HG03039 (cell line): ENCODE results near the gene MAPK8IP2.
"Not testable (repeated sequence)": the region's sequence is repeated elsewhere in the genome, so short reads cannot be mapped to it uniquely, and the experiment has no call there.

Experiments
- ATAC-seq: cut with Tn5 transposase; IDR thresholded peaks from one replicate; pipeline ENCODE4 v1.9.1; 2021; ENCODE audit warnings: mild to moderate bottlenecking, moderate library complexity; ENCODE audit not compliant: unreplicated experiment

The MAPK8IP2 gene

DNA sequence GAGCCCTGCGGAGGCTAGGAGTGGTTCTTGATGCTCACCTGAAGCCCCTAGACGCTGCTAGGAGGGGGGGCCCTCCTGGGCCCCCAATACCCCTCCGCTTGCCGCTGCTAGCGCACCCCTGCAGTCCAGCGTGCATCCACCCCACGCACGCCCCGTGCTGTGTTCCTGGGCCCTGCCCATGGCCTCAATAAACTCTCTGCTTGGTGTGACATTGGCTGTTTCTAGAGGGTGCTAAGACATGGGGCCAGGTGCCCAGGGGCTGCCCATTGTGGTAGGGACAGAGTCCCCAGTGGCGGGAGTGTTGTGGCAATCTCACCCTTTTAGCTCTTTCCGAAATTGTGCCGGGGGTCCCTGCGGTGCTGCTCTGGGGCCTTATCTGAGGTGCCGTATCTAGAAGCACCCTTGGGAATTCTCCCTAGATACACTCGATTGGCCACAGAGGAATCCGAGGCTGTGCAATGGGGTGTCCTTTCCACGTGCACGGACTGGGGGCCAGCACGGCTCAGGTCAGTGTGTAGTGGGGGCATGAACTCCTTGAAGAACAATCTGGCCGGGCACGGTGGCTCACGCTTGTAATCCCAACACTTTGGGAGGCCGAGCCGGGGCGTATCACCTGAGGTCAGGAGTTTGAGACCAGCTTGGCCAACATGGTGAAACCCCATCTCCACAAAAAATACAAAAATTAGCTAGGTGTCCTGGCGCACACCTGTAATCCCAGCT, 10.9 kb downstream of the MAPK8IP2 start:
- ATAC-seq = no peak

DNA sequence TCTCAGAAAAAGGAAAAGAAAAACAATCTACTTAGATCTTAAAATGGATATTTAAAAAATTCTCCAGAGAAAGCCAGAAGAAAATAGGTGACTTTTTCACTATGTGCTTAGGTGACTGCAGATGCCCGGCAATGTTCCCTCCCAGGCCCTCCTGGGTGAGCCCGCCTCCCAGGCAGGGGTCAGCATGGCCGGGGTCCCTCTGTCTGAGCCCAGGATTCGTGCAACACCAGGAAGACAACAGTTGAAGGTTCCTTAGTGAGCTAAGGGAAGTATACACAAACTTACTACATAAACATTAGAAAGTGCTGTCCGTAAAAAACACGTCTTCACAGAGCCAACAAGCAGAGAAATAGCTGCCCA, 11.6 kb downstream of the MAPK8IP2 start:
- ATAC-seq = no peak

DNA sequence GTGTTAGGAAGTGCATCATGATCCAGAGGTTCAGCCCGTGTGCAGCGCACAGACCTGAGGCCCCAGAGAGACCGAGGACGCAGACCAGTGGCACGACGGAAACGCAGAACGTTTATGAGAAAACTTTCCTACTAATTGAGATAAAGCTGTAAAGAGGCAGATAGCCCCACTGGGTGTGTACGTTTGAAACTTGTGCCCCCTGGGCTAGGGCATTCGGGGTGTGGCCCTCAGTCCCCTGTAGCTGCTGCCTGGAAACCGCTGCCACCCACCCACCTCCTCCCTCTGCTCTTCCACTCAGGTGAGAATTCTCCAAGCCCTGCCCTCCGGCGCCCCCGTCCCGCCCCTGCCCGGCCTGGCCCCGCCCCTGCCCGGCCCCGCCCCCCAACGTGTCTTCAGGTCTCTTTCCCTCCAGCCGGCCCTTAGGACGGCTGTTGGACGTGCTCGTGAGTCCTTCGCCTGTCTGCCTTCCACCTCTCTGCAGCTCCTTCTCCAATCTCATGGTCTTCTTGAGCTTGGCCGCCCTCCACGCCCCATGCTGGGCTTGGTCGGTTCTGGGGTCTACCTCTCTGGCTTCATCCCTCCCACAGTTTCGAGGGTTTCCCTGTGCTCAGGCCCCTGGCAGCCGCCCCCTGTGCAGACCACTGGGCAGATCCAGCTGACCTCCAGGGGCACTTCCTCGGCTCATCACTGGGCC, 12.1 kb downstream of the MAPK8IP2 start:
- ATAC-seq = no peak

DNA sequence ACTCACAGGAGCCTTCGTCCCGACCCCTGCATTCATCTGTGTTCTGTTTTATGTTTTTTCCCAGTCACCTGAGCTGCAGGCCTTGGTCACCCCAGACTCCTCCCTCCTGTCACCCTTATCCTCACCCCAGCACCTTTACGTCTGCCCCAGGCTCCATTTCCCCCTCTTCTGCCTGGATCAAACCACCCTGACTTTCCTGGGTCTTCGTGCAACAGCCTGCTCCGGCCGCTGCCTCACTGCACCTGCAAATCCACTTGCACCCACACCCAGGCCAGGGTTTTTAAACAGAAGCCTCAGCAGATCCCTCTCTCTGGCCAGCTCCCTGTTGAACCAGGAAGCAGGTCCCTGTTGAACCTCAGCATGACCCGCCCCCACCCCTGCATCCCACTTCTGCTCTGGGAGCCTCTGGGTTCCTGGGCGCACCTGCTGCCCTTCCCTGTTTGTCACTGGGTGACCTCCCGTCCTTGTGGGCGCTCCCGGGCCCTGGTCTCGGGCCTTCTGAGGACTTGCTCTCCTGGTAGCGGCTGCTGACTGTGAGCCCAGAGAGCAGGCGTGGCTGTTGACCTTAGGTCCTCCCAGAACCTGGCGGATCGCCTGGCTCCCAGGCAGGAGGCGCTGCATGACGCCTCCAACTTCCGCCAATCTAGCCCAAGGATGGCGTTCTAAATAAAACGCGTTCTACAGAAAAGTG, 12.8 kb downstream of the MAPK8IP2 start:
- no peak for ATAC-seq

DNA sequence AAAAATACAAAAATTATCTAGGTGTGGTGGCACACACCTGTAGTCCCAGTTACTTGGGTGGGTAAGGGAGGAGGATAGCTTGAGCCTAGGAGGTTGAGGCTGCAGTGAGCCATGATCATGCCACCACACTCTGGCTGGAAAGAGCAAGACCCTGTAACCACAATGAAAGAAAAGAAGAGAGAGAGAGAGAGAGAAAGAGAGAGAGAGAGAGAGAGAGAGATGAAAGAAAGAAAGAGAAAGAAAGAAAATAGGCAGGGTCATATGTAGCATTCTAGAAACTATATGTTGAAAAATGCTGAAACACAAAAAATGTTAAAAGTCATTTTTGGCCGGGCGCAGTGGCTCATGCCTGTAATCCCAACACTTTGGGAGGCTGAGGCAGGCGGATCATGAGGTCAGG, 13.7 kb downstream of the MAPK8IP2 start:
- ATAC-seq = not testable (repeated sequence)

DNA sequence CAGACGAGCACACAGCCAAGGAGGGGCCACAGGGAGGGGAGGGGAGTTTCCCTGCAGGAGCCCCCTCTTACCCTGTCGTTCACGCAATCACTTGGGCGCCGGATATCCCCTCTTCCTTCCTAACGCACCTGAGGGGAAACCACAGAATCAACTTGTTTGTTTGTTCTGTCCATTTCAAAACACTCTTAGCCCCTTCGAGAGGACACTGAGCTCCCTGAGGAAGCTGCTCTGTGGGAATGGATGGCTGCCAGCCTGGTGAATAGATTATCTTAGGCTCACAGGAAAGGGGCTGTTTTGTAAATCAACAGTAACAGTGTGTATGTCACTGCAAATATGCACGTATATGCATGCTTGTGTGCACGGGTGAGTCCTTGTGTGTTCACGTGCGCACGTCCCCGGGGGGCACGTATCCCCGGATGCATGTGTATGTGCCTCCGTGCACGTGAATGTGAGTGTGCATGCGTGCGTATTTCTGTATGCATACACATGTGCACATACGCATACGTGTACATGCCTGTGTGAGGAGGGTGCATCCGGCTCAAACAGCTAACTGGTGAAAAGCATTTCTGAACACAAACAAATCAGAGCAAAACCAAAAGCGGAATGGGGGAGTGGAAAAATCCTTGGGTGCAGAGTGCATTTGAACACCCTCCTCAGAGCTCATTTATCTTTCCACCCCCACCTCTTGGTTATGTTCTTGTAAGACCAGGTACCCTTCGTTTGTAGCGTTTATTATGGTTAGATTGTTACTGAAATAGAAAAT, 20.2 kb downstream of the MAPK8IP2 start:
- ATAC-seq = peak; percentile 60

DNA sequence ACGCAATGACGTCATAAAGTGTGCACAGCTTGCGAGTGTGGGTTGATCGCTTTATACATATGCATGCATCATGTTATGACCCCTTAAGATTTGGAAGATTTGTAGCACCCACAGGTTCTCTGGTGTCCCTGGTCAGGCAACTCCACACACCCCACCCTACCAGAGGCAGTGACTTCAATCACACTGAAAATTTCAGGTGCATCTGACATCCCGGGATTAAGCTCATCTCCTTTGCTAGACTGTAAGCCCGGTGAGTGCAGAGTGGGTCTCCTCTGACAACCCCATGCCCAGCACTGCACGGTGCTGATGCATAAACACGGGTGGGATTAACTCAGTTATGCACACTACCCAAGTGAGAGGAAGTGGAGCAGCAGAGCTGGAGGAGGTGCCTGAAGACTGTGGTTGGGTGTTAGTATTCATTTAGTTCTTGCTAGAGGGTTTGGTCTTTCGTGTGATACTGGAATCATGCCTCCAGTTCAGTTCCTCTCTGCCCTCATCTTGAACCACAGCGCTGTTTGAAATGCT, 20.8 kb downstream of the MAPK8IP2 start:
- ATAC-seq = no peak

DNA sequence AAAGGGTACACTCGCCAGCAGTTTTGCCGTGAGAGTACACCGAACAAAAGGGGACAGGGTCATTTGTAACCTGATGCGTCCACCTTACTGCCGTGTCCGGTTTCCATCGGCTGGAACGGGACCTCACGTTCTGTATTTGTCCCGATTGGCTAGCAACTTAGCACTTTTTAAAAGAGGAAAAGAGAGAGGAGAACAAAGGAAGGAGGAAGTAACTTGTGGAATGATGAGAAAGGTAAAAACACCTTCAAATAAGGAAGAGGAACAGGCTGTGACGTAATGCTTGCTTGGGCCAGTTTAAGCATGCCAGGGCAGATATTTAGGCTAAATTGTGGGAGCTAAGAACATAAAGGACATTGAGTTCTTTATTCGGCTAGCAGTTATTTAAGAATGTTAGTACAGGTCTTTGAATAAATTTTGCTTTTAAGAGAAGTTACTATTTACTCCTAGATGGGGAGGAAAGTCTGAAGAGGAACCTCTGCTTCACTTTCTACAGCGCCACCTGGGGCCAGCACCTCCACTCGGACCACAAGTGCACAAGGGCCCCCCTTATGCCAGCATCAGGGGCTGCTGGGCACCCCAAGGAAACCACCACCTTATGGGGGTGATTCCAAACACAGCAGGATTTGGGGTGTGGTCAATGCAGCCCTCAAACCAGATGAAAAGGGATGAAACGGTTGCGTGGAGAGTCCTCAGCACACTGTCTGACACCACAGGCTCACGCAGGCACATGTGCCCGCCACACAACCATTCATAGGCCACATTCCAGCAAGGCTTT, 21.5 kb downstream of the MAPK8IP2 start:
- no peak for ATAC-seq

DNA sequence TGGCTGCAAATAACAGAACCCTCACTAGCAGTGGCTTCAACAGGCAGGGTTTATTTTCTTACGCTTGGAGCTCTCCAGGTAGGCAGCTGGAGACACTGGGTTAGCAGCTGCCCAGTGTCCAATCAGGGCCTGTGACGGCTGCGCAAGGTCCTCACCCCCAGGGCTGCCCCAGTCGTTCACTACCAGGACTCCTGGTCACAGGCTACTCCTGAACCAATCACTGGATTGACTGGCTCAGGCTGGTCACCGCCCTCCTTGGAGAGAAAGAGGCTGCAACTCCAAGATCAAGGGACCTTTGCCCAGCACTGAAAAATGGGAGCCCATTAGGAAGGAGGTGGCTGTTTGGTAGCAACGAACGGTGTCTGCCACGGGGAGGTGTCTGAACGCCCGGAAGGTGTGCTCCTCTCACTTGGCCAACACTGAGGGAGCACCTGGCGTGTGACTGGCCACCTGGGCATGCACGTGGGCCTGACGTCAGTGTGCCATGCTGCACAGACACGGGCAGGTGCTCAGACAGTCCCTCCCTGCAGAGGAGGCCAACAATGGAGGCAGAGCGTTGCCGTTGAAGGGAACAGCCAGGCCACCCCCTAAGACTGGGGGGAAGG, 22.2 kb downstream of the MAPK8IP2 start:
- no peak for ATAC-seq

DNA sequence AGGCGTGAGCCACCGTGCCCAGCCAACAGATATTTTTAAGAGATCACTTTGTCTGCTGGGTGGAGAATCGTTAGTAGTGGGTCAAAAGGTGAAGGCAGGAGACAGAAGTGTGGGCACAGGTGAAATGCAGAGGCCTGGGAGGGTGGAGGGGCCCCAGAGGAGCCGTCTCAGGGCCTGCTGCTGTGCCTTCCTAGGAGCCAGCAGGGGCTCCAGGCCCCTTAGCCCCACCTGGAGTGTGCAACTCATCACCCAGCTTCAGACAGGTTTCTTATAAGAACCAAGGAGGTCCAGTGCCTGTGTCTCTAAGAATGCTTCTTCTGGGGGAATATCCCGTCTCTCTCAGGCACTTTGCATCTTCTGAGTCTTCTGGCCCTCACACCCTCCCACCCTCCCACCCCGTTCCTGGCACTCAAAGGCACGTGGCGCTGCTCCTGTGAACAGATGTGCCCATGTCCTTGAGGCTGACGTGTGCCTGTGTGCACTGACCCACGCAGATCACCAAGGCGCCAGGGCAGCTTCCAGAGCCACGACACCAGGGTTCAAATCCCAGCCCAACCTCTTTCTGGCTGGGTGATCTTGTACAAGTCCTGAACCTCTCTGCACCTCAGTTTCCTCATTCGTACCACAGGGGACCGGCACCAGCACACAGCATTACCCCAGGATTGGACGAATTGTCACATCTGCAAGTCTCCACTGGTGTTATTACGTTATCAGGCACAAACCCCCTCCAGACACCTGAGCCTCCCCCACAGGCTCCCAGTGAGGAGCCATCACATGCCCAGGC, 23.9 kb downstream of the MAPK8IP2 start:
- no peak for ATAC-seq

DNA sequence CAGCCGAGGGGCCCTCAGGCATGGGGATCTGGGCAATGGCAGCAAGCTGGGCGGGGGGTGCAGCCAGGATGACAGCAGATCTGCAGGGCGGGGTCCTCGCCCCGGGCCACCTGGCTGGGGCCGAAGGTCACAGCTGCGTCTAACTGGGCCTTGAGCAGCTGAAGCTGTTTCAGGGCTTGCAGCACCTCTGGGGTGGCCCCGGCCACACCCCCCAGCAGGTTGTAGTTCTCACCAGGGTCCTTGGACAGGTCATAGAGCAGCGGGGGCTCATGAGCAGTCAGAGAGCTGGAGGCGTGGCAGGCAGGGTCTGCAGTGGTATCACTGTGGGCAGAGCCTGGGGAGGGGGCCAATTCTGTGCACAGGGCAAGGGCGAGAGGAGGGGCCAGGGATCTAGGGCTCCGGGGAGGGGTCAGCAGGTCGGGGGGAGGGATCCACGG, 24.6 kb downstream of the MAPK8IP2 start:
- no peak for ATAC-seq

DNA sequence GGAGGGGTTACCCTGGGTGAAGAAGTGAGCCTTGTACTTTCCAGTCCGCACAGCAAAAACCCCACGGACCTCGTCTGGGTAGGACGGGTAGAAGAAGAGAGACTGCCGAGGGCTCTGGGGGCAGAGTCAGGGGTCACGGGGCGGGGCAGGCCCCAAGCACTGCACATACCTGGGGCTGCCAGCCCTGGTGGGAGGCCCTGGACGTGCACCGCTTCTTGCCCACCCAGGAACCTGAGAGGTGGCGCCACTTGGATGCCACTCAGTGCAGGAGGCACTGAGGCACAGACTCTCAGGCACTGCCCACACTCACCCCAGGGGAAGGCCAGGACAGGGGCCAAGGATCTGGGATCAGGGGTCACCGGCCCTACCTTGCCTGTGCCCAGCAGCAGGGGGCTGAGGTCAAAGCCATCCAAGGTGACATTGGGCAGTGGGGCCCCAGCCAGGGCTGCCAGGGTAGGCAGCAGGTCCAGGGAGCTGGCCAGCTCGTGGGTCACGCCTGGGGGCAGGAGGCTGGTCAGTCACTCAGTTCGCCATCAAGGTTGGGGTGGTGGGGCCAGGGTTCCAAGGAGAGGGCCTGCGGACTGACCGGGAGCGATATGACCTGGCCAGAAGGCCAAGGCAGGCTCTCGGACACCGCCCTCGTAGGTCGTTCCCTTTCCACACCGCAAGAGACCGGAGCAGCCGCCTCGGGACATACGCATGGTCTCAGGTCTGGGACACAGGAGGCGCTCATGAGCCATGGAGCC, 25.1 kb downstream of the MAPK8IP2 start:
- no peak for ATAC-seq

DNA sequence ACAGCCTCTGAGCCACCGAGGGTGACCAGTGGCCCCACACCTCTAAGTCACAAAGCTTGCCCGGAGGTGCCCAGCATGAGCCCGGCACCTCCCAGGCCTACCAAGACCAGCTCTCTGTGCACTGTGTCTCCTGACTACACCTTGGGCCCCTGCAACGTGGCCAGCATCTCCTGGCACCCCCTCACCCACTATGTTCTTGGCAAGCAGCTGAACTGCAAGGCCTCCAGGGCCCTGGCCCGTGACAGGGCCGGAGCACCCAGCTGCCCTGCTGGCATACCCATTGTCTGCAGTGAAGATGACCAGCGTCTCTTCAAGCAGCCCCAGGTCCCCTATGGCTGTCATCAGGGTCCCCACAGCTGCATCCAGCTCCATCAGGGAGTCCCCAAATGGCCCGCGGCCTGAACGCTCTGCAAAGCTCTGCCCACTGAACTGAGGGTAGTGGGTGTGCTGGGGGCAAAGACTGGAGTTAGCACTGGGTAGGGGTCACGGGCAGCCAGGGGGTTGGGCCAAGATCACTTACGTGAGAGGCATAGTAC, 25.8 kb downstream of the MAPK8IP2 start:
- ATAC-seq = no peak

DNA sequence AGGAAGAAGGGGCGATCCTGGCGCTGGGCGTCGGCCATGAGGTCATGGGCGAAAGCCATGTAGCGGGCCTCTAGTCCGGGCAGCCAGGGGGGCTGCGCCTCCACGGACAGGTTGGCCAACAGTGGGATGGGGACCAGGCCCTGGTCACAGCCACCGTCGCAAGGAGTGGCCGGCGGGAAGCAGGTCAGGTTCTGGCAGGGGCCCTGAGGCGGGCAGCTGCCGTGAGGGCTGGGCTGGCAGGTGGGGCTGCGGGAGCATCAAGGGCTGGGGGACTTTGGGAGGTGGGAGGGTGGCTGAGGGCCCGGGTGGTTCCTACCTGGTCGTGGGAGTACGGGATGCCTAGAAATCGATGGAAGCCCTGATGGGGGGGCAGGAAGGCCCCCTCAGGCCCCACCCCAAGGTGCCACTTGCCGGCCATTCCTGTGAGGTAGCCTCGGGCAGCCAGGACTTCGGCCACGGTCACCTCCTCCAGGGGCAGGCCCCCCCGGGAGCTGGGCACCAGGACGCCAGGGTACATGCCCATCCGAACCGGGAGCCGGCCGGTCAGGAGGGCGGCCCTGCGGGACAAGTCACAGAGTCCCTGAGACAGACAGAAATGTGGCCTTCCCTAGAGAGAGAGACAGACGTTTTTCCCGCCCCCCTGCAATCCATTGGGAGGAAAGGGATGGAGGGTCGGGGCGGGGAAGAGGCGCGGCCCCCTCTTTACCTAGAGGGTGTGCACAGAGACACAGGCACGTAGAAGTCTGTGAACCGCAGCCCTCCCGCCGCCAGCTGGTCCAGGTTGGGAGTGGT, 26.5 kb downstream of the MAPK8IP2 start:
- ATAC-seq = no peak

DNA sequence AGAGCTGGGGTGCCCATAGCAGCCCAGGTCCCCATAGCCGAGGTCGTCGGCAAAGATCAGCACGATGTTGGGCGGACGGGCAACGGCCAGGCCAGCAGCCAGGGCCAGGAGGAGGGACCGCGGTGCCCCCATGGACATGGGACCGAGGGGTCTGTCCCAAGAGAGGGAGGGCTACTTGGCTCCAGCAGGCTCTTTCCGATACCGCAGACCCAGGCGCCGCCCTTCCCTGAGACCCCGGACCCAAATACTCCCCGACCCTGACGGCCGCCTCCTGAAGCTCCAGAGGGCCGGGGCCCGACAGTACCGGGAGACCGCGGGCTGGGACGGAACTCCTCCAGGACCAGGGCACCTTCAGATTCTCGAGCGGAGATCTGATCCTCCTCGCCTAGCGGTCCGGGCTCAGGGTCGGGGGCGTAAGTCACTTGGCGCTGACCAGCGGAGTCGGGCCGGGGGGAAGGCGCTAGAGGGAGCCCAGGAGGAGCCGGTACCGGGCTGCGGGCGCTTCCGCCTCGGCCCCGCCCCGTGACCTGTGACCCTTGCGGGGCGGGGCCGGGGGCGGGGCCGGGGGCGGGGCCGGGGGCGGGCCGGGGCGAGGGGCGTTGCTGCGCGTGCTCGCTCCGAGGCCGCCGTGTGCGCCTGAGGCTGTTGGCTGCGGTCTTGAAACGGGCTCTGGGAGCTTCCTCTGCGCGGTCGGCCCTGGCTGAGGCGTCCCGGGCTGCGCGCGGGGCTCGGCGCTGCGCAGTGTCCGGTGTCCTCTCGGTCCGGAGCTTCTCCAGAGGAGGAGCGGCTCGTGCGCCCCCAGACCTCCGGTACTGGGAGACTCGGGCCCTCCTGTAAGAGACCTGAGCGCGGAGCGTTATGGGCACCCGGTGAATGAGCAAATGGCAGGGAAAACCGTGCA, 27.3 kb downstream of the MAPK8IP2 start, which contains the start of gene ARSA:
Gene ARSA, minus strand, starts transcription at position 511 of the 901 bp plus-strand sequence. Its CDS starts 373 bp downstream, at position 138.
- ATAC-seq = peak; percentile 77

DNA sequence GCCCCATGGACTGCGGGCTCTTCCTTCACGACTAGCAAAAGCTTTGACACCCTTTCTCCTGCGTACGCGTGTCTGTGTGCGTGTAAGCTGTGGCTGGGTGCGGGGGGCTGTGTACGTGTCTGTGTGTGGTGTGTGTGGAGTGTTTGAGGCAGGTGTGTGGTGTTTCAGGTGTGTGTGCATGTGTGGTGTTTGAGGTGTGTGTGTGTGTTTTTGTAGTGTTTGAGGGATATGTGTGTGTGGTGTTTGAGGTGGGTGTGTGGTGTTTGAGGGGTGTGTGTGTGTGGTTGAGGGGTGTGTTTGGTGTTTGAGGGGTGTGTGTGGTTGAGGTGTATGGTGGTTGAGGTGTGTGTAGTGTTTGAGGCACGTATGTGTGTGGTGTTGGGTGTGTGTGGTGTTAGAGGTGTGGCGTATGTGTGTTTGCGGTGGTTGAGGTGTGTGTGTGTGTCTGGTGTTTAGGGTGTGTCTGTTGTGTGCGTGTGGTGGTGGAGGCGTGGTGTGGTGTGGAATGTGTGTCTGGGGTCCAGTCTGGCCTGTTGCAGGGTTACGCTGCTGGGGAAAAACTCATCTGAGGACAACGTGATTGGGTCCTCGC, 28.0 kb downstream of the MAPK8IP2 start:
- ATAC-seq = no peak
